Keratinocyte (primary cell): ENCODE data around the gene RUSC1. TPM values are rescaled to one million over a fixed set of nuclear protein-coding genes. Genes with fewer than 3 reads are reported as not detected.

ENCODE experiments used
- DNase-seq: peaks from one replicate; pipeline ENCODE4 v3.0.0-alpha.2; 2011; ENCODE audit warnings: low read depth, missing footprints, low spot score
- FAIRE-seq: peaks from 2 replicates; lab custom pipeline; 2011; peaks lifted over from hg19 to GRCh38; lab: Jason Lieb, UNC
- H2AFZ ChIP-seq: 2 replicates; pipeline ENCODE4 v1.6.0; 2012; ENCODE audit warnings: low read length, control low read depth, inconsistent platforms; ENCODE audit not compliant: control insufficient read depth
- H3K27ac ChIP-seq: 2 replicates; pipeline ENCODE4 v1.5.1; 2011; ENCODE audit warnings: low read length; ENCODE audit not compliant: control insufficient read depth, insufficient read depth
- H3K27me3 ChIP-seq: 3 replicates; pipeline ENCODE4 v1.6.0; 2011; ENCODE audit warnings: low read length; ENCODE audit not compliant: control insufficient read depth, insufficient read depth; ENCODE audit errors: extremely low read depth
- H3K36me3 ChIP-seq, 2 experiments: 2 replicates in 1 of 2; 3 replicates in 1 of 2; pipeline ENCODE4 v1.5.1; 2011; ENCODE audit warnings: low read length in 2 of 2, mild to moderate bottlenecking in 1 of 2; ENCODE audit not compliant: control insufficient read depth in 2 of 2, insufficient read depth in 2 of 2; ENCODE audit errors: extremely low read depth in 1 of 2
- H3K4me1 ChIP-seq: 3 replicates; pipeline ENCODE4 v1.5.1; 2011; ENCODE audit warnings: low read length; ENCODE audit not compliant: control insufficient read depth, insufficient read depth; ENCODE audit errors: extremely low read depth
- H3K4me2 ChIP-seq: 3 replicates; pipeline ENCODE4 v1.6.0; 2011; ENCODE audit warnings: low read depth, low read length; ENCODE audit not compliant: control insufficient read depth, insufficient read depth; ENCODE audit errors: extremely low read depth
- H3K4me3 ChIP-seq, 3 experiments: fragments of 200-600 bp in 1 of 3; sonication (generic) in 1 of 3; 2 replicates in 2 of 3; 3 replicates in 1 of 3; pipeline ENCODE4 v1.5.1; 2011 to 2016; ENCODE audit warnings: low read length in 3 of 3, mild to moderate bottlenecking in 3 of 3, control low read depth in 2 of 3, inconsistent platforms in 1 of 3, low read depth in 1 of 3, mixed read lengths in 1 of 3, mixed run types in 1 of 3, moderate library complexity in 1 of 3; ENCODE audit not compliant: control insufficient read depth in 2 of 3, insufficient read depth in 2 of 3; ENCODE audit errors: extremely low read depth in 1 of 3
- H3K79me2 ChIP-seq: 2 replicates; pipeline ENCODE4 v1.6.0; 2012; ENCODE audit warnings: low read length; ENCODE audit not compliant: control insufficient read depth, insufficient read depth
- H3K9ac ChIP-seq: 3 replicates; pipeline ENCODE4 v1.6.0; 2011; ENCODE audit warnings: low read length; ENCODE audit not compliant: control insufficient read depth, insufficient read depth; ENCODE audit errors: extremely low read depth
- H3K9me1 ChIP-seq: 3 replicates; pipeline ENCODE4 v1.6.0; 2011; ENCODE audit warnings: low read length; ENCODE audit not compliant: control insufficient read depth, insufficient read depth; ENCODE audit errors: extremely low read depth
- H3K9me3 ChIP-seq: 2 replicates; pipeline ENCODE4 v1.5.1; 2012; ENCODE audit warnings: low read depth, low read length; ENCODE audit not compliant: control insufficient read depth
- H4K20me1 ChIP-seq: 3 replicates; pipeline ENCODE4 v1.6.0; 2011; ENCODE audit warnings: low read length; ENCODE audit not compliant: control insufficient read depth, insufficient read depth; ENCODE audit errors: extremely low read depth
- EZH2 ChIP-seq: IDR thresholded peaks from one replicate; pipeline ENCODE4 v1.6.1; 2012; ENCODE audit warnings: inconsistent platforms, mild to moderate bottlenecking, low read length, moderate library complexity
- dilution Hi-C: fragments of 300-500 bp; cut with MboI; formaldehyde crosslinking; loops from one replicate; pipeline ENCODE4 v1.7.0; 2020; ENCODE audit warnings: low sequenced_read_pairs; ENCODE audit not compliant: extremely low pct_ligation_motif_present
- polyA plus RNA-seq, 5 experiments: library from polyadenylated mRNA; depleted of rRNA in 3 of 5; stranded (reverse) in 3 of 5; stranded (forward) in 1 of 5; unstranded in 1 of 5; fragments of >200 nt; gene quantifications; 1 replicate in 1 of 5; 2 replicates in 3 of 5; 3 replicates in 1 of 5; pipeline versions ENCODE4 v1.2.1 to v1.2.3, GENCODE V29; 2011 to 2012; ENCODE audit warnings: missing spikeins in 2 of 5, low read depth in 1 of 5, low replicate concordance in 1 of 5
- TF ChIP-seq, protein P1 (sequence below), 3 experiments: IDR thresholded peaks in 1 of 3; conservative IDR thresholded peaks in 1 of 3; optimal IDR thresholded peaks in 1 of 3; 2 replicates in 2 of 3; 3 replicates in 1 of 3; pipeline versions ENCODE3 to v1.5.1; 2011; ENCODE audit warnings: low read length in 3 of 3, mild to moderate bottlenecking in 3 of 3, moderate library complexity in 2 of 3, control low read depth in 1 of 3, inconsistent platforms in 1 of 3; ENCODE audit not compliant: insufficient read depth in 2 of 3; ENCODE audit errors: extremely low read depth in 1 of 3

The RUSC1 gene
- polyA plus RNA-seq, 1 donor (not counting 4 experiments of a cell fraction or from before 2014, with no cell fraction given): 32.8 TPM

- Histone ChIP-seq H3K4me3 (peak within 1 kb of the TSS; percentile 89 to 96 (median 92)), H2AFZ (peak within 1 kb of the TSS; percentile 78), H3K4me1 (peaks cover 34% of the 10 kb centered on the region), H3K79me2 (peaks cover 46% of the 10 kb centered on the region), H3K9me1 (no peaks in the 10 kb centered on the region), H3K27ac (peak within 1 kb of the TSS; percentile 92), H4K20me1 (peaks cover 9% of the 10 kb centered on the region), H3K9ac (peak within 1 kb of the TSS; percentile 94), H3K36me3 (peaks cover 8 to 15% of the 10 kb centered on the region in 2 experiments), H3K27me3 (no peaks in the 10 kb centered on the region), H3K4me2 (peak within 1 kb of the TSS; percentile 96), H3K9me3 (no peaks in the 10 kb centered on the region)
- DNase-seq (peak; percentile 94), FAIRE-seq (peak; percentile 81)
- no peak for TF ChIP-seq EZH2
- TF ChIP-seq, protein P1, sequence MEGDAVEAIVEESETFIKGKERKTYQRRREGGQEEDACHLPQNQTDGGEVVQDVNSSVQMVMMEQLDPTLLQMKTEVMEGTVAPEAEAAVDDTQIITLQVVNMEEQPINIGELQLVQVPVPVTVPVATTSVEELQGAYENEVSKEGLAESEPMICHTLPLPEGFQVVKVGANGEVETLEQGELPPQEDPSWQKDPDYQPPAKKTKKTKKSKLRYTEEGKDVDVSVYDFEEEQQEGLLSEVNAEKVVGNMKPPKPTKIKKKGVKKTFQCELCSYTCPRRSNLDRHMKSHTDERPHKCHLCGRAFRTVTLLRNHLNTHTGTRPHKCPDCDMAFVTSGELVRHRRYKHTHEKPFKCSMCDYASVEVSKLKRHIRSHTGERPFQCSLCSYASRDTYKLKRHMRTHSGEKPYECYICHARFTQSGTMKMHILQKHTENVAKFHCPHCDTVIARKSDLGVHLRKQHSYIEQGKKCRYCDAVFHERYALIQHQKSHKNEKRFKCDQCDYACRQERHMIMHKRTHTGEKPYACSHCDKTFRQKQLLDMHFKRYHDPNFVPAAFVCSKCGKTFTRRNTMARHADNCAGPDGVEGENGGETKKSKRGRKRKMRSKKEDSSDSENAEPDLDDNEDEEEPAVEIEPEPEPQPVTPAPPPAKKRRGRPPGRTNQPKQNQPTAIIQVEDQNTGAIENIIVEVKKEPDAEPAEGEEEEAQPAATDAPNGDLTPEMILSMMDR (optimal IDR thresholded peaks at IDR 0.05 in 1 of 3, IDR thresholded peaks at IDR 0.05 in 1 of 3, conservative IDR thresholded peaks at IDR 0.05 in 1 of 3; ENCODE audit: extremely low read depth in 1 of 3, insufficient read depth in 2 of 3, low read length in 3 of 3): peak in 1 of 3 experiments; percentile 23
- dilution Hi-C loops: no loop called here
These were observed 11.9 kb upstream of the RUSC1 start, which contains the start of gene FDPS for GRCh38 chr1:155308493-155309422. Gene FDPS (plus strand): TSS chr1:155308866. CDS start chr1:155309790, 924 bp downstream.

DNA sequence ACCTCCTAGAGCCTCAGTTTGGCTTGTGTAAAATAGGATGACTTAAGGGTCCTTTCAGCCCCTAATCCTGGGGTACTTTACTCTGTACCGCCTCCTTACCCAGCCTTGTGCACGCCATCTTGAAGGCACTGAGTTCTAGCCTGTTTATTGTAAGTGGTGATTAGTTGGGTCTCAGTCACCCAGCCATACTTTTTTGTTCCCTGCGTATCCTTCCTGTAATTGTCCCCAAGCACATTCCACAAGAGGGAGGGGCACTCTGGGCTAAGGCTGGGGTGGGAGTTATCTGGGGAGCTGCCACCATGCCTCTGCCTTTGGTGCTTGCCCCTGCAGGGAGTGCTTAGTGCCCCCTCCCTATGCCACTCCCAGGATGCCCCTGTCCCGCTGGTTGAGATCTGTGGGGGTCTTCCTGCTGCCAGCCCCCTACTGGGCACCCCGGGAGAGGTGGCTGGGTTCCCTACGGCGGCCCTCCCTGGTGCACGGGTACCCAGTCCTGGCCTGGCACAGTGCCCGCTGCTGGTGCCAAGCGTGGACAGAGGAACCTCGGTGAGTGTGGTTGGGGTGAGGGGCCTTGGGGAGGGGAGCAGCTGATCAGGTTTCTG, 11.2 kb upstream of the RUSC1 start:
- H2AFZ ChIP-seq: no peak overlapping the region
- TF ChIP-seq EZH2: no peak
- TF ChIP-seq, protein P1 (optimal IDR thresholded peaks at IDR 0.05 in 1 of 3, IDR thresholded peaks at IDR 0.05 in 1 of 3, conservative IDR thresholded peaks at IDR 0.05 in 1 of 3; ENCODE audit: extremely low read depth in 1 of 3, insufficient read depth in 2 of 3, low read length in 3 of 3): no peak
- no peaks in the 10 kb centered on the region for H3K9me1 ChIP-seq
- peaks cover 49% of the 10 kb centered on the region for H3K79me2 ChIP-seq
- peaks cover 9 to 15% of the 10 kb centered on the region in 2 experiments for H3K36me3 ChIP-seq
- FAIRE-seq (no peak), DNase-seq (no peak)
- peak overlapping the region; percentile 94 for H3K9ac ChIP-seq
- H3K27ac ChIP-seq: peak overlapping the region; percentile 92
- H3K27me3 ChIP-seq: no peaks in the 10 kb centered on the region
- H3K4me3 ChIP-seq: peak overlapping the region; percentile 89 to 96 (median 92)
- dilution Hi-C loops: no loop called here
- no peaks in the 10 kb centered on the region for H3K9me3 ChIP-seq
- H4K20me1 ChIP-seq: peaks cover 9% of the 10 kb centered on the region
- H3K4me1 ChIP-seq: peaks cover 34% of the 10 kb centered on the region
- H3K4me2 ChIP-seq: peak overlapping the region; percentile 96
